Measurements from ENCODE around the gene CNRIP1. TPM values are rescaled to one million over a fixed set of nuclear protein-coding genes. Genes with fewer than 3 reads are reported as not detected.

Gene CNRIP1
- total RNA-seq, 4 donors from 2014 or later, result 30.2 to 58.1 (median 40.6) TPM

GRCh38 chr2:68279691-68280090 is 40.1 kb downstream of the CNRIP1 start:
- no peak overlapping the region for H3K4me3 ChIP-seq
- TF ChIP-seq CTCF (IDR thresholded peaks at IDR 0.05) (no peak), POLR2A (IDR thresholded peaks at IDR 0.05) (no peak)
- intact Hi-C loops (cut with DNase I; ENCODE audit: low total_unique reads), result loop anchor here (5.0 kb wide), 1 partner anchor 82 kb away; no protein-coding TSS in a partner anchor
- H3K9me3 ChIP-seq, result no peaks in the 10 kb centered on the region
- no peaks in the 10 kb centered on the region for H3K27me3 ChIP-seq
- peak in 1 of 2 donors; percentile 28 for DNase-seq
- H3K27ac ChIP-seq, result peak overlapping the region; percentile 36 to 48
- H3K4me1 ChIP-seq, result peaks cover 0 to 11% of the 10 kb centered on the region in 2 donors
- no peaks in the 10 kb centered on the region for H3K36me3 ChIP-seq

- no peaks in the 10 kb centered on the region for H3K27me3 ChIP-seq
- DNase-seq, result no peak
- intact Hi-C loops (cut with DNase I; ENCODE audit: low total_unique reads), result no loop called here
- no peaks in the 10 kb centered on the region for H3K36me3 ChIP-seq
- H3K4me1 ChIP-seq, result peaks cover 0 to 9% of the 10 kb centered on the region in 2 donors
- H3K9me3 ChIP-seq, result no peaks in the 10 kb centered on the region
- H3K27ac ChIP-seq, result no peak overlapping the region
- TF ChIP-seq CTCF (IDR thresholded peaks at IDR 0.05) (no peak), POLR2A (IDR thresholded peaks at IDR 0.05) (no peak)
- H3K4me3 ChIP-seq, result no peak overlapping the region
Measured at GRCh38 chr2:68278169-68278568, 41.6 kb downstream of the CNRIP1 start.

- intact Hi-C loops (cut with DNase I; ENCODE audit: low total_unique reads), result no loop called here
- no peak overlapping the region for H3K4me3 ChIP-seq
- no peaks in the 10 kb centered on the region for H3K4me1 ChIP-seq
Measured at GRCh38 chr2:68274022-68274421, 45.7 kb downstream of the CNRIP1 start.

GRCh38 chr2:68272246-68272994 is 47.3 kb downstream of the CNRIP1 start:
- Histone ChIP-seq H3K9me3 (no peaks in the 10 kb centered on the region), H3K4me3 (no peak overlapping the region), H3K27ac (no peak overlapping the region), H3K4me1 (no peaks in the 10 kb centered on the region), H3K36me3 (no peaks in the 10 kb centered on the region), H3K27me3 (no peaks in the 10 kb centered on the region)
- intact Hi-C loops (cut with DNase I; ENCODE audit: low total_unique reads), result no loop called here
- TF ChIP-seq CTCF (IDR thresholded peaks at IDR 0.05) (no peak), POLR2A (IDR thresholded peaks at IDR 0.05) (no peak)
- DNase-seq, result no peak

More at GRCh38 chr2:68274022-68274421, 45.7 kb downstream of the CNRIP1 start:
- DNase-seq, result no peak
- no peaks in the 10 kb centered on the region for H3K9me3 ChIP-seq
- H3K27me3 ChIP-seq, result no peaks in the 10 kb centered on the region
- no peak for TF ChIP-seq CTCF (IDR thresholded peaks at IDR 0.05)
- no peak for TF ChIP-seq POLR2A (IDR thresholded peaks at IDR 0.05)
- H3K27ac ChIP-seq, result no peak overlapping the region
- no peaks in the 10 kb centered on the region for H3K36me3 ChIP-seq

- Histone ChIP-seq H3K9me3 (no peaks in the 10 kb centered on the region), H3K36me3 (no peaks in the 10 kb centered on the region), H3K27ac (no peak overlapping the region), H3K4me1 (no peaks in the 10 kb centered on the region), H3K27me3 (no peaks in the 10 kb centered on the region), H3K4me3 (no peak overlapping the region)
- DNase-seq, result no peak
- TF ChIP-seq POLR2A (IDR thresholded peaks at IDR 0.05) (no peak), CTCF (IDR thresholded peaks at IDR 0.05) (no peak)
- intact Hi-C loops (cut with DNase I; ENCODE audit: low total_unique reads), result no loop called here
Measured at GRCh38 chr2:68266655-68267054, 53.1 kb downstream of the CNRIP1 start.
